HS-27A (cell line): ENCODE results near the gene FUOM.
"Not testable (repeated sequence)": the region's sequence is repeated elsewhere in the genome, so short reads cannot be mapped to it uniquely, and the experiment has no call there.

Experiments used
- DNase-seq: peaks from one replicate; pipeline ENCODE4 v3.0.0-alpha.2; 2012; ENCODE audit warnings: low read depth, missing footprints

Gene FUOM

GRCh38 chr10:133328358-133329343 is 29.2 kb downstream of the FUOM start:
- no peak for DNase-seq

- no peak for DNase-seq
These were observed 30.0 kb downstream of the FUOM start for GRCh38 chr10:133327651-133328357.

- DNase-seq = no peak
These were observed 30.8 kb downstream of the FUOM start for GRCh38 chr10:133326745-133327650.

GRCh38 chr10:133326223-133326551 is 31.6 kb downstream of the FUOM start:
- DNase-seq = no peak

GRCh38 chr10:133325440-133326222 is 32.2 kb downstream of the FUOM start:
- no peak for DNase-seq

- DNase-seq = no peak
These were observed 33.0 kb downstream of the FUOM start for GRCh38 chr10:133324857-133325260.

- DNase-seq = no peak
These were observed 33.5 kb downstream of the FUOM start for GRCh38 chr10:133324198-133324792.

- DNase-seq = not testable (repeated sequence)
These were observed 35.6 kb downstream of the FUOM start for GRCh38 chr10:133322064-133322709.

- DNase-seq = not testable (repeated sequence)
These were observed 36.9 kb downstream of the FUOM start for GRCh38 chr10:133320852-133321422.

GRCh38 chr10:133318494-133319127 is 39.2 kb downstream of the FUOM start:
- DNase-seq = no peak

- DNase-seq = no peak
These were observed 41.1 kb downstream of the FUOM start for GRCh38 chr10:133316732-133317131.

- no peak for DNase-seq
These were observed 41.6 kb downstream of the FUOM start for GRCh38 chr10:133316266-133316665.

- DNase-seq = no peak
These were observed 42.0 kb downstream of the FUOM start for GRCh38 chr10:133315847-133316246.

GRCh38 chr10:133314911-133315310 is 42.9 kb downstream of the FUOM start:
- DNase-seq = no peak

GRCh38 chr10:133313192-133313591 is 44.6 kb downstream of the FUOM start:
- DNase-seq = no peak

- DNase-seq = no peak
These were observed 45.1 kb downstream of the FUOM start for GRCh38 chr10:133312769-133313145.

- no peak for DNase-seq
These were observed 45.6 kb downstream of the FUOM start for GRCh38 chr10:133312016-133312768.

- no peak for DNase-seq
These were observed 46.2 kb downstream of the FUOM start for GRCh38 chr10:133311570-133311969.

GRCh38 chr10:133310789-133311188 is 47.0 kb downstream of the FUOM start:
- DNase-seq = no peak
